Activated CD8-positive, alpha-beta T cell treated with anti-CD3 and anti-CD28 coated beads, Interleukin-2, amount 10 ng/mL, durations not matched to agents 7 days and 5 days (primary cell): ENCODE measurements around the gene EXOC4. TPM values are rescaled to one million over a fixed set of nuclear protein-coding genes. Genes with fewer than 3 reads are reported as not detected.

ENCODE experiments used
- ATAC-seq: fragments of 150-1000 bp; cut with Tn5 transposase; one replicate; pipeline ENCODE4 v1.10.0; 2021; ENCODE audit warnings: moderate library complexity
- CTCF ChIA-PET: fragments of 350-600 bp; sonication (Branson Sonifier 250); formaldehyde crosslinking; loops from one replicate; lab custom pipeline; 2021; ENCODE audit warnings: antibody characterized with exemption; lab: Charles Lee
- POLR2A ChIA-PET: fragments of 350-600 bp; sonication (Branson Sonifier 250); formaldehyde crosslinking; loops from one replicate; lab custom pipeline; 2021; ENCODE audit warnings: antibody characterized with exemption; lab: Charles Lee
- DNase-seq: peaks from one replicate; pipeline ENCODE4 v3.0.0-alpha.2; 2020
- H3K27ac Mint-ChIP-seq: one replicate; pipeline ENCODE4 v1.8.0; 2021; ENCODE audit warnings: mild to moderate bottlenecking, mixed read lengths
- H3K27me3 Mint-ChIP-seq: one replicate; pipeline ENCODE4 v1.8.0; 2021; ENCODE audit warnings: low read depth, mixed read lengths
- H3K36me3 Mint-ChIP-seq: one replicate; pipeline ENCODE4 v1.8.0; 2021; ENCODE audit warnings: low read depth, mixed read lengths
- H3K4me1 Mint-ChIP-seq: one replicate; pipeline ENCODE4 v1.8.0; 2021; ENCODE audit warnings: low read depth, mixed read lengths
- H3K4me3 Mint-ChIP-seq: one replicate; pipeline ENCODE4 v1.8.0; 2021; ENCODE audit warnings: mild to moderate bottlenecking, mixed read lengths
- H3K9me3 Mint-ChIP-seq: one replicate; pipeline ENCODE4 v1.8.0; 2022; ENCODE audit warnings: mixed read lengths; ENCODE audit not compliant: insufficient read depth
- total RNA-seq, 2 experiments: library from RNA; stranded (reverse); gene quantifications; one replicate each; pipeline ENCODE4 v1.2.3, GENCODE V29; 2021

EXOC4 gene
- total RNA-seq, 2 experiments from 2014 or later = 68.2 to 75.1 TPM

- CTCF ChIA-PET = no interaction called here
- no peaks in the 10 kb centered on the region for H3K36me3 Mint-ChIP-seq
- no peak for ATAC-seq
Measured at GRCh38 chr7:134046594-134047128, 793.8 kb downstream of the EXOC4 start.

DNA sequence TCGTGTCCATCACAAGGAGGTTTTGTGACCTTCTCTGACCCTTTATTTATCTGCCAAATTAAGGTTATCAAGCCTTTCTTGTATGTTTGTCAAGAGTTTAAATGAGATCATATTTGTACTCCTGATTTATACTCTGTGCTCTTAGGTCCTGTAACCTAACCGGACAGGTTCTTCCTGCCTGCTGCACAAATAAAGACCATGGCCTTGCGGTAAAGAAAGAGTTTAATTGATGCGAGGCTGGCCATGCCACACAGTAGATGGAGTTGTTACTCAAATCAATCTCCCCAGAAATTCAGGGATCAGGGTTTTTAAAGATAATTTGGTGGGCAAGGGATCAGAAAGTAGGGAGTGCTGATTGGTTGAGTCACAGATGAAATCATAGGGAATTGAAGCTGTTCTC lies 794.8 kb downstream of the EXOC4 start:
- Mint-ChIP-seq H3K27me3 (no peaks in the 10 kb centered on the region), H3K4me1 (no peaks in the 10 kb centered on the region), H3K27ac (no peak overlapping the region), H3K4me3 (no peak overlapping the region), H3K36me3 (no peaks in the 10 kb centered on the region), H3K9me3 (no peaks in the 10 kb centered on the region)
- ChIA-PET POLR2A (no interaction called here), CTCF (no interaction called here)
- ATAC-seq (no peak), DNase-seq (no peak)

More at GRCh38 chr7:134046594-134047128, 793.8 kb downstream of the EXOC4 start:
- DNase-seq = no peak
- Mint-ChIP-seq H3K9me3 (no peaks in the 10 kb centered on the region), H3K4me3 (no peak overlapping the region), H3K4me1 (no peaks in the 10 kb centered on the region), H3K27me3 (no peaks in the 10 kb centered on the region), H3K27ac (no peak overlapping the region)
- POLR2A ChIA-PET = no interaction called here

GRCh38 chr7:134048166-134048565 lies 795.3 kb downstream of the EXOC4 start:
- ATAC-seq = no peak
- no peak for DNase-seq
- Mint-ChIP-seq H3K27me3 (no peaks in the 10 kb centered on the region), H3K27ac (no peak overlapping the region), H3K36me3 (no peaks in the 10 kb centered on the region), H3K4me3 (no peak overlapping the region), H3K4me1 (no peaks in the 10 kb centered on the region), H3K9me3 (no peaks in the 10 kb centered on the region)
- ChIA-PET CTCF (no interaction called here), POLR2A (no interaction called here)

DNA sequence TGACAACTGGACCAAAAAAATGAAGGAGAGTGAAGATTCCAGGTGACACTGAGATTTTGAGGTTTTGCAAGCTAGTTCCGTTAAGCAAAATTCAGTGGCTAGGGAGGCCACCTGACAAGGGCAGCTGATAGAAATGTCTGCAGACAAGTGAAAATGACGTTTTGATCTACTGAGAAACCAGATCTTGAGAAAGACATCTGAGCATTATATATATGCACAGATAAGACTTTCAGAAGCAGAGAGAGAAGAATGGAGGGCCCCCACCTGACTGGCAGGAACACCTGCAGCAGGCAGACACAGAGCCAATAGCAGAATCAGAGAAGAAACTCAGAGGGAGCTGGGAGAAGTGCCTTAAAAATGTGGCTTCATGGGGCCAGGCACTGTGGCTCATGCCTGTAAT lies 798.1 kb downstream of the EXOC4 start:
- Mint-ChIP-seq H3K27me3 (no peaks in the 10 kb centered on the region), H3K4me1 (no peaks in the 10 kb centered on the region), H3K36me3 (no peaks in the 10 kb centered on the region), H3K9me3 (no peaks in the 10 kb centered on the region), H3K4me3 (no peak overlapping the region), H3K27ac (no peak overlapping the region)
- DNase-seq = no peak
- ChIA-PET POLR2A (no interaction called here), CTCF (no interaction called here)
- ATAC-seq = no peak

GRCh38 chr7:134056816-134057215 lies 803.9 kb downstream of the EXOC4 start:
- ChIA-PET CTCF (interaction anchor here (1.0 kb wide), 1 partner anchor 71 kb away, joined by 3 read pairs; the partner anchor contains the start of gene LRGUK), POLR2A (no interaction called here)
- Mint-ChIP-seq H3K27ac (no peak overlapping the region), H3K4me1 (no peaks in the 10 kb centered on the region), H3K27me3 (no peaks in the 10 kb centered on the region), H3K36me3 (no peaks in the 10 kb centered on the region), H3K4me3 (no peak overlapping the region), H3K9me3 (no peaks in the 10 kb centered on the region)
- DNase-seq (no peak), ATAC-seq (no peak)

DNA sequence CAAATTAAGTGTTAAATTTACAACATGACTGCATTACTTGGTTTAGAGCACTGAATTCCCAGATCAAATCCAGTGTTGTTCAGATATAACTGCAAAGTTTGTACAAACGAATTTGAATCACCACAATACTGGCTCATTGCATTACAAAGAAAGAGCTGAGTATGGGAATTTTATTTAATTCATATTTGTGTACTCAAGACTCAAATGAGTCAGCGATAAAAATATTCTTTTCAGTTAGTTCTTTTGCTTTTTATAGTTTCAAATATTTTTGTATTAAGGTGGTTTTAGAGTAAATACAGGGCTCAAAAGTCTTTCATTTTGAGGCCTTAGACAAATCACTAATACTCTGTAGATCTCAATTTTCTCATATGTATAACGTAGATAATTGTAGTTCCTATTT lies 805.6 kb downstream of the EXOC4 start:
- no peaks in the 10 kb centered on the region for H3K9me3 Mint-ChIP-seq
- H3K27ac Mint-ChIP-seq = no peak overlapping the region
- no peak for ATAC-seq
- no peaks in the 10 kb centered on the region for H3K27me3 Mint-ChIP-seq
- CTCF ChIA-PET = interaction anchor here (0.6 kb wide), 1 partner anchor 23 kb away, joined by 3 read pairs; no protein-coding TSS in a partner anchor
- H3K4me1 Mint-ChIP-seq = no peaks in the 10 kb centered on the region
- no peak overlapping the region for H3K4me3 Mint-ChIP-seq
- no peak for DNase-seq
- no peaks in the 10 kb centered on the region for H3K36me3 Mint-ChIP-seq
- POLR2A ChIA-PET = no interaction called here

GRCh38 chr7:134058980-134059379 lies 806.1 kb downstream of the EXOC4 start:
- ChIA-PET CTCF (no interaction called here), POLR2A (no interaction called here)
- Mint-ChIP-seq H3K4me3 (no peak overlapping the region), H3K9me3 (no peaks in the 10 kb centered on the region), H3K27ac (no peak overlapping the region), H3K36me3 (no peaks in the 10 kb centered on the region), H3K27me3 (no peaks in the 10 kb centered on the region), H3K4me1 (no peaks in the 10 kb centered on the region)
- DNase-seq (no peak), ATAC-seq (no peak)

GRCh38 chr7:134059921-134060320 lies 807.0 kb downstream of the EXOC4 start:
- no peak for ATAC-seq
- no peak for DNase-seq
- POLR2A ChIA-PET = no interaction called here
- Mint-ChIP-seq H3K36me3 (no peaks in the 10 kb centered on the region), H3K27me3 (no peaks in the 10 kb centered on the region), H3K27ac (no peak overlapping the region), H3K4me1 (no peaks in the 10 kb centered on the region), H3K4me3 (no peak overlapping the region), H3K9me3 (no peaks in the 10 kb centered on the region)
- CTCF ChIA-PET = no interaction called here

GRCh38 chr7:134060874-134061273 lies 808.0 kb downstream of the EXOC4 start:
- ChIA-PET CTCF (no interaction called here), POLR2A (interaction anchor here (0.7 kb wide), 1 partner anchor 18 kb away, joined by 3 read pairs; no protein-coding TSS in a partner anchor)
- H3K9me3 Mint-ChIP-seq = no peaks in the 10 kb centered on the region
- no peak overlapping the region for H3K27ac Mint-ChIP-seq
- DNase-seq (no peak), ATAC-seq (no peak)
- H3K4me1 Mint-ChIP-seq = no peaks in the 10 kb centered on the region
- no peak overlapping the region for H3K4me3 Mint-ChIP-seq
- no peaks in the 10 kb centered on the region for H3K27me3 Mint-ChIP-seq
- no peaks in the 10 kb centered on the region for H3K36me3 Mint-ChIP-seq

DNA sequence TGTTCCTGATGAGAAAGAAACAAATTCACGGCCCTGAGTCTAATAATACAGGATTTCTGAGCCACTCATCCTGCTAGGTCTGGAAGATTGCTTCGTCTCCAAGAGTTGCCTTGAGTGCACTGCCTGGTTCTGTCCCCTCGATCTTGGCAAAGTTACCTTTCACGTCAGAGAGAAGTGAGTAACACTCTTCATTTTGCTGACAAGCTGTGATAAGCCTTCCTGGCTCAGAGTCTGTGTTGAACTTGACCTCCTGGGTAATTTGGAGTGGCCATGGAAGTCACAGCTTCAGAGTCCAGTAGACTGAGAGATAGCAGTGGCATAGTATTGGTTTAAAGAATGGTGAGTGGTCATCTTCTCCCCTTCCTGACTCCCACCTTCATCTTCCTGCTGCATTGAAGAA lies 809.6 kb downstream of the EXOC4 start:
- DNase-seq (no peak), ATAC-seq (no peak)
- Mint-ChIP-seq H3K36me3 (no peaks in the 10 kb centered on the region), H3K9me3 (no peaks in the 10 kb centered on the region), H3K27ac (no peak overlapping the region), H3K4me3 (no peak overlapping the region), H3K27me3 (no peaks in the 10 kb centered on the region), H3K4me1 (no peaks in the 10 kb centered on the region)
- ChIA-PET CTCF (interaction anchor here (0.7 kb wide), 1 partner anchor 269 kb away, joined by 3 read pairs; no protein-coding TSS in a partner anchor), POLR2A (no interaction called here)

DNA sequence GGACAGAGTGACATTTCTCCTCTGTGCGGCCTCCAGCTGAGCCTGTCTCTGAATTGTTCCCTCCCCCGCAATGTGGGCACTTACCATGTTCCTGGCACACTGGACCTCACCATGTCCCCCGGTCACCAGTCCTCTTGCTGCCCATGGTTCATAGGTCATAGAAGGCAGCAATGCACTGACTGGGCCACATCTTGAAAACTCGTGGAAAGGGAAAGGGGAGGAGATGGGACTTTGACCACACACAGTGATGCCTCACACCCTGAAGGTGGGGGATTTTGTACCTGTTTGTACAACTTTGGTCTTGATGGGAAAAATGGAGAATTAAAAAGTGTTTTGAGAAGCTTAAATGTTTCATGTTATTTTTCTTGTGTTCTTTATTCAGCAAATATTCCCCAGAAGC lies 812.5 kb downstream of the EXOC4 start:
- no peaks in the 10 kb centered on the region for H3K4me1 Mint-ChIP-seq
- H3K4me3 Mint-ChIP-seq = no peak overlapping the region
- no peaks in the 10 kb centered on the region for H3K36me3 Mint-ChIP-seq
- DNase-seq (no peak), ATAC-seq (no peak)
- no peak overlapping the region for H3K27ac Mint-ChIP-seq
- no peaks in the 10 kb centered on the region for H3K27me3 Mint-ChIP-seq
- ChIA-PET POLR2A (no interaction called here), CTCF (no interaction called here)
- H3K9me3 Mint-ChIP-seq = no peaks in the 10 kb centered on the region

DNA sequence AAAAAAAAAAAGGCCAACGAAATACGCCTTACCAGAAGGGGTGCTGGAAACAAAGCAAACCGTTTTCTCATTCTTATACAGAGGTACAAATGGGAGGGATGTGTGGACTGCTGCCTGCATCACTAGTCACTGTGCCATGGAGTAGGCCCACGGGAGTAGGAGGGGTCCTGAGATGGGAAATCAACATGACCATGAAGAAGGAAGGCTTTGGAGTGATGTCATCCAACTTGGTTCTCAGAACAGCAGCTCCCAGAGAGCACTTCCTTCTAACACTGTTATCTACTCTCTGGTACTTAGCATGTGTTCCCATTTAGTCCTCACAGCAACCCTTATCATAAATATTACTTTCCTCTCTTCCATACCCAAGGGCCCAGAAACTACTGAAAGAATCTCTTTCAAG lies 814.3 kb downstream of the EXOC4 start:
- ChIA-PET CTCF (no interaction called here), POLR2A (no interaction called here)
- Mint-ChIP-seq H3K4me1 (no peaks in the 10 kb centered on the region), H3K36me3 (no peaks in the 10 kb centered on the region), H3K9me3 (no peaks in the 10 kb centered on the region), H3K4me3 (no peak overlapping the region), H3K27me3 (no peaks in the 10 kb centered on the region), H3K27ac (no peak overlapping the region)
- ATAC-seq = no peak
- DNase-seq = no peak

DNA sequence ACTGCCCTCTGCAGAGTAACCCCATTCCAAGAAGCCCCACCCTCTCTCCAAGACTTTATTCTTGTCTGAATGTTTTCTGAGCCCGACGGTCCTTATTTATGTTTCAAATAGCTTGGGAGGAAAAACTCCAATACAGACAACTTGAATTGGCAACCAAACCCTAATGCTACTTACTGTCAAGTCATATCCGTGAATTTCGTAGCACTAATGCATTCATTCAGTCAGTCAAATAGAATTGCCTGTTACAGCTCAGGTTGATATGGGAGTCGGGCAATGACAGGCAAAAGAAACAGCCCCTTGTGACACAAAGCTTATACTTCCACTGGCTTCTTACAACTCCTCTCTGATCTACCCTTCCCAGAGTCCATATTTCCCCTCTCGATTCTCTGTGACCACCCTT lies 815.8 kb downstream of the EXOC4 start:
- H3K4me3 Mint-ChIP-seq = no peak overlapping the region
- ATAC-seq (no peak), DNase-seq (no peak)
- H3K27ac Mint-ChIP-seq = no peak overlapping the region
- ChIA-PET POLR2A (no interaction called here), CTCF (no interaction called here)
- H3K4me1 Mint-ChIP-seq = no peaks in the 10 kb centered on the region
- no peaks in the 10 kb centered on the region for H3K36me3 Mint-ChIP-seq
- no peaks in the 10 kb centered on the region for H3K9me3 Mint-ChIP-seq
- no peaks in the 10 kb centered on the region for H3K27me3 Mint-ChIP-seq
